ENCODE measurements around the gene SECISBP2L. TPM values are rescaled to one million over a fixed set of nuclear protein-coding genes. Genes with fewer than 3 reads are reported as not detected.

The SECISBP2L gene
- total and polyA plus RNA-seq, 9 of the 15 experiments (the other 6 are each of a cell fraction or from before 2014, with no cell fraction given), result 0.55 to 14.1 (median 10.4) TPM

DNA sequence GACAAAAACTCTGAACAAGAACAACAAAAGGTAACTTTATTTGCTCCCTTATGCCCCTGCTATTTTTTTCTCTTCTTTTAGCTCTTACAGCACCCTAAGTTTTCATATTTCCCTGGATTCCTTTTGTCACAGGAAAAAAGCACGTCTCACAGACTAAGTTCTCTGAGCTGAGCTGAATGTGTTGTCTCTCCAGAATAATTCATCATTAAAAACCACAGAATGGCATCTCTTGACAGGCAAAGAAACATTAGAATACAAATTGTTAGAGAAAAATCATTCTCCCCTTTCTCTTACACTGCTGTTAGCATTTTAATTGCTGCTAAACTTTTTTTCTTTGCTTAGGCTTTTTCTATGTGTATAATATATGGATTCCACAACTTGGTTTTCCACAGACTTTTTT lies 48.7 kb upstream of the SECISBP2L start:
- no peak for DNase-seq (ENCODE audit: extremely low read depth in 1 of 4, low spot score in 3 of 4)
- H3K36me3 ChIP-seq (ENCODE audit: control insufficient read depth, insufficient read depth, low read length), result peaks cover 9% of the 10 kb centered on the region; the same call in 1 of the 3 replicates
- no peaks in the 10 kb centered on the region for H3K9me3 ChIP-seq (replicated peaks; ENCODE audit: control insufficient read depth, insufficient read depth, low read depth, low read length)
- H3K4me1 ChIP-seq (replicated peaks in 1 of 2; ENCODE audit: control insufficient read depth in 2 of 2, insufficient read depth in 2 of 2, low read length in 2 of 2), result no peaks in the 10 kb centered on the region
- in situ Hi-C loops (cut with MboI), result no loop called here
- intact Hi-C loops (cut with micrococcal nuclease), result no loop called here
- 56% methylated on average over 1 of the region's 1 CpG for WGBS (ENCODE audit: insufficient coverage, low coverage, missing lambda C conversion rate)
- no peak overlapping the region for H2AFZ ChIP-seq (ENCODE audit: low read depth, low read length)
- BruUV-seq (replicated peaks), result no TSS peak
- H3K4me3 ChIP-seq, result no peak overlapping the region
- no peaks in the 10 kb centered on the region for H4K20me1 ChIP-seq (replicated peaks; ENCODE audit: control insufficient read depth, insufficient read depth, low read length)
- H3K27ac ChIP-seq (ENCODE audit: extremely low read depth, low read depth, low read length), result no peak overlapping the region
- H3K79me2 ChIP-seq (ENCODE audit: control insufficient read depth, insufficient read depth, low read length), result no peaks in the 10 kb centered on the region
- H3K9me1 ChIP-seq (ENCODE audit: control insufficient read depth, insufficient read depth, low read length), result no peaks in the 10 kb centered on the region
- ChIA-PET CTCF (ENCODE audit: low intra/inter-chr PET ratio) (no interaction called here), POLR2A (interaction anchor here (0.6 to 1.2 kb wide), 5 partner anchors 10 to 77 kb away, joined by 3 to 5 read pairs (median 3); no protein-coding TSS in a partner anchor)
- no peak for ATAC-seq
- no peak for FAIRE-seq
- H3K9ac ChIP-seq (ENCODE audit: insufficient read depth in 1 of 2, low read depth in 2 of 2, low read length in 2 of 2), result no peak overlapping the region
- H3K4me2 ChIP-seq (ENCODE audit: insufficient read depth, low read length), result no peak overlapping the region
- H3K27me3 ChIP-seq (ENCODE audit: control insufficient read depth in 2 of 2, insufficient read depth in 2 of 2, low read length in 2 of 2), result no peaks in the 10 kb centered on the region
- no peak for TF ChIP-seq MTA1 (IDR thresholded peaks at IDR 0.05; ENCODE audit: borderline replicate concordance)
- no peak for TF ChIP-seq PHF8 (IDR thresholded peaks at IDR 0.05; ENCODE audit: borderline replicate concordance, low read length)
- no peak for TF ChIP-seq ZC3H4 (CRISPR knock-in tag; IDR thresholded peaks at IDR 0.05; ENCODE audit: borderline replicate concordance)
- TF ChIP-seq NCOR1 (IDR thresholded peaks at IDR 0.05), result no peak
- no peak for TF ChIP-seq RBM17 (IDR thresholded peaks at IDR 0.05; ENCODE audit: borderline replicate concordance, low read depth, low read length)
- no peak for TF ChIP-seq L3MBTL2 (IDR thresholded peaks at IDR 0.05)
- TF ChIP-seq TFE3 (CRISPR knock-in tag; IDR thresholded peaks at IDR 0.05), result no peak
- TF ChIP-seq, protein P1, sequence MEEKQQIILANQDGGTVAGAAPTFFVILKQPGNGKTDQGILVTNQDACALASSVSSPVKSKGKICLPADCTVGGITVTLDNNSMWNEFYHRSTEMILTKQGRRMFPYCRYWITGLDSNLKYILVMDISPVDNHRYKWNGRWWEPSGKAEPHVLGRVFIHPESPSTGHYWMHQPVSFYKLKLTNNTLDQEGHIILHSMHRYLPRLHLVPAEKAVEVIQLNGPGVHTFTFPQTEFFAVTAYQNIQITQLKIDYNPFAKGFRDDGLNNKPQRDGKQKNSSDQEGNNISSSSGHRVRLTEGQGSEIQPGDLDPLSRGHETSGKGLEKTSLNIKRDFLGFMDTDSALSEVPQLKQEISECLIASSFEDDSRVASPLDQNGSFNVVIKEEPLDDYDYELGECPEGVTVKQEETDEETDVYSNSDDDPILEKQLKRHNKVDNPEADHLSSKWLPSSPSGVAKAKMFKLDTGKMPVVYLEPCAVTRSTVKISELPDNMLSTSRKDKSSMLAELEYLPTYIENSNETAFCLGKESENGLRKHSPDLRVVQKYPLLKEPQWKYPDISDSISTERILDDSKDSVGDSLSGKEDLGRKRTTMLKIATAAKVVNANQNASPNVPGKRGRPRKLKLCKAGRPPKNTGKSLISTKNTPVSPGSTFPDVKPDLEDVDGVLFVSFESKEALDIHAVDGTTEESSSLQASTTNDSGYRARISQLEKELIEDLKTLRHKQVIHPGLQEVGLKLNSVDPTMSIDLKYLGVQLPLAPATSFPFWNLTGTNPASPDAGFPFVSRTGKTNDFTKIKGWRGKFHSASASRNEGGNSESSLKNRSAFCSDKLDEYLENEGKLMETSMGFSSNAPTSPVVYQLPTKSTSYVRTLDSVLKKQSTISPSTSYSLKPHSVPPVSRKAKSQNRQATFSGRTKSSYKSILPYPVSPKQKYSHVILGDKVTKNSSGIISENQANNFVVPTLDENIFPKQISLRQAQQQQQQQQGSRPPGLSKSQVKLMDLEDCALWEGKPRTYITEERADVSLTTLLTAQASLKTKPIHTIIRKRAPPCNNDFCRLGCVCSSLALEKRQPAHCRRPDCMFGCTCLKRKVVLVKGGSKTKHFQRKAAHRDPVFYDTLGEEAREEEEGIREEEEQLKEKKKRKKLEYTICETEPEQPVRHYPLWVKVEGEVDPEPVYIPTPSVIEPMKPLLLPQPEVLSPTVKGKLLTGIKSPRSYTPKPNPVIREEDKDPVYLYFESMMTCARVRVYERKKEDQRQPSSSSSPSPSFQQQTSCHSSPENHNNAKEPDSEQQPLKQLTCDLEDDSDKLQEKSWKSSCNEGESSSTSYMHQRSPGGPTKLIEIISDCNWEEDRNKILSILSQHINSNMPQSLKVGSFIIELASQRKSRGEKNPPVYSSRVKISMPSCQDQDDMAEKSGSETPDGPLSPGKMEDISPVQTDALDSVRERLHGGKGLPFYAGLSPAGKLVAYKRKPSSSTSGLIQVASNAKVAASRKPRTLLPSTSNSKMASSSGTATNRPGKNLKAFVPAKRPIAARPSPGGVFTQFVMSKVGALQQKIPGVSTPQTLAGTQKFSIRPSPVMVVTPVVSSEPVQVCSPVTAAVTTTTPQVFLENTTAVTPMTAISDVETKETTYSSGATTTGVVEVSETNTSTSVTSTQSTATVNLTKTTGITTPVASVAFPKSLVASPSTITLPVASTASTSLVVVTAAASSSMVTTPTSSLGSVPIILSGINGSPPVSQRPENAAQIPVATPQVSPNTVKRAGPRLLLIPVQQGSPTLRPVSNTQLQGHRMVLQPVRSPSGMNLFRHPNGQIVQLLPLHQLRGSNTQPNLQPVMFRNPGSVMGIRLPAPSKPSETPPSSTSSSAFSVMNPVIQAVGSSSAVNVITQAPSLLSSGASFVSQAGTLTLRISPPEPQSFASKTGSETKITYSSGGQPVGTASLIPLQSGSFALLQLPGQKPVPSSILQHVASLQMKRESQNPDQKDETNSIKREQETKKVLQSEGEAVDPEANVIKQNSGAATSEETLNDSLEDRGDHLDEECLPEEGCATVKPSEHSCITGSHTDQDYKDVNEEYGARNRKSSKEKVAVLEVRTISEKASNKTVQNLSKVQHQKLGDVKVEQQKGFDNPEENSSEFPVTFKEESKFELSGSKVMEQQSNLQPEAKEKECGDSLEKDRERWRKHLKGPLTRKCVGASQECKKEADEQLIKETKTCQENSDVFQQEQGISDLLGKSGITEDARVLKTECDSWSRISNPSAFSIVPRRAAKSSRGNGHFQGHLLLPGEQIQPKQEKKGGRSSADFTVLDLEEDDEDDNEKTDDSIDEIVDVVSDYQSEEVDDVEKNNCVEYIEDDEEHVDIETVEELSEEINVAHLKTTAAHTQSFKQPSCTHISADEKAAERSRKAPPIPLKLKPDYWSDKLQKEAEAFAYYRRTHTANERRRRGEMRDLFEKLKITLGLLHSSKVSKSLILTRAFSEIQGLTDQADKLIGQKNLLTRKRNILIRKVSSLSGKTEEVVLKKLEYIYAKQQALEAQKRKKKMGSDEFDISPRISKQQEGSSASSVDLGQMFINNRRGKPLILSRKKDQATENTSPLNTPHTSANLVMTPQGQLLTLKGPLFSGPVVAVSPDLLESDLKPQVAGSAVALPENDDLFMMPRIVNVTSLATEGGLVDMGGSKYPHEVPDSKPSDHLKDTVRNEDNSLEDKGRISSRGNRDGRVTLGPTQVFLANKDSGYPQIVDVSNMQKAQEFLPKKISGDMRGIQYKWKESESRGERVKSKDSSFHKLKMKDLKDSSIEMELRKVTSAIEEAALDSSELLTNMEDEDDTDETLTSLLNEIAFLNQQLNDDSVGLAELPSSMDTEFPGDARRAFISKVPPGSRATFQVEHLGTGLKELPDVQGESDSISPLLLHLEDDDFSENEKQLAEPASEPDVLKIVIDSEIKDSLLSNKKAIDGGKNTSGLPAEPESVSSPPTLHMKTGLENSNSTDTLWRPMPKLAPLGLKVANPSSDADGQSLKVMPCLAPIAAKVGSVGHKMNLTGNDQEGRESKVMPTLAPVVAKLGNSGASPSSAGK (IDR thresholded peaks at IDR 0.05), result no peak
- TF ChIP-seq ZZZ3 (IDR thresholded peaks at IDR 0.05), result no peak
